Thymus (tissue), 11 donors: Measurements from ENCODE around the gene ERRFI1. TPM values are rescaled to one million over a fixed set of nuclear protein-coding genes. Genes with fewer than 3 reads are reported as not detected.
"Not testable (repeated sequence)": the region's sequence is repeated elsewhere in the genome, so short reads cannot be mapped to it uniquely, and the experiment has no call there.

Source experiments
- DNase-seq, 9 donors: peaks; one replicate each; pipeline ENCODE4 v3.0.0-alpha.2; 2013; ENCODE audit warnings: low spot score in 9 of 9, low read depth in 6 of 9, missing footprints in 1 of 9
- H3K27ac ChIP-seq, 2 donors: one replicate each; pipeline ENCODE4 v1.5.1; 2013; ENCODE audit warnings: control low read depth in 1 of 2, low read depth in 1 of 2, low read length in 1 of 2, mild to moderate bottlenecking in 1 of 2, moderate library complexity in 1 of 2
- H3K27me3 ChIP-seq, 2 donors: one replicate each; pipeline ENCODE4 v1.5.1; 2013; ENCODE audit warnings: low read length in 1 of 2; ENCODE audit not compliant: control insufficient read depth in 2 of 2, insufficient read depth in 1 of 2
- H3K36me3 ChIP-seq, 2 donors: one replicate each; pipeline ENCODE4 v1.5.1; 2013; ENCODE audit warnings: low read length in 1 of 2, mild to moderate bottlenecking in 1 of 2, moderate library complexity in 1 of 2; ENCODE audit not compliant: control insufficient read depth in 2 of 2, insufficient read depth in 2 of 2
- H3K4me1 ChIP-seq, 2 donors: one replicate each; pipeline ENCODE4 v1.5.1; 2013; ENCODE audit warnings: low read length in 2 of 2; ENCODE audit not compliant: control insufficient read depth in 2 of 2, insufficient read depth in 2 of 2
- H3K4me3 ChIP-seq, 2 donors: one replicate each; pipeline ENCODE4 v1.5.1; 2013; ENCODE audit warnings: low read length in 2 of 2, control low read depth in 1 of 2, mild to moderate bottlenecking in 1 of 2
- H3K9me3 ChIP-seq, 2 donors: one replicate each; pipeline ENCODE4 v1.5.1; 2013; ENCODE audit warnings: low read length in 1 of 2, mild to moderate bottlenecking in 1 of 2; ENCODE audit not compliant: control insufficient read depth in 2 of 2, insufficient read depth in 1 of 2
- WGBS: extraction: QIAGEN DNeasy Blood & Tissue Kit; methylation state at CpG from one replicate; pipeline ENCODE4 v1.1.7; 2013; 5-methylcytosine and 5-hydroxymethylcytosine counted together
- polyA plus RNA-seq: library from polyadenylated mRNA; stranded (reverse); fragments of 200-250 nt; gene quantifications from one replicate; pipeline ENCODE4 v1.2.3, GENCODE V29; 2013
- total RNA-seq: library from RNA; stranded (reverse); fragments of 120-200 nt; gene quantifications from one replicate; pipeline ENCODE4 v1.2.4, GENCODE V29; 2013
- donor health status: healthy.

ERRFI1 gene
- total and polyA plus RNA-seq, 2 donors = 3.5 to 75.0 TPM

DNA sequence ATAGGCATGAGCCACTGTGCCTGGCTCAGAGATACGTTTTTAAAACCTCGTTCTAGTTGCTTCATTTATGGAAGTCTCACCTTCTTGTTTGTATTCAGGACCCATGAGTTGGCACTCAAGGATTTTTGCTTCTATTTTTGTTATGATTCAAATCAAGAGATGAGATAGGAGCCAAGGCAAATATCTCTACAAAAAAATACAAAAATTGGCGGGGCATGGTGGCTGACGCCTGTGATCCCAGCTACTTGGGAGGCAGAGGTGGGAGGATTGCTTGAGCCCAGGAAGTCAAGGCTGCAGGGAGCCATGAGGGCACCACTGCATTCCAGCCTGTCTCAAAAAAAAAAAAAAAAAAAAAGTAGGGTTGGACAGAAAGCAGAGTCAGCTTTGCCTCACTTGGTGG, 36.8 kb upstream of the ERRFI1 start:
- Histone ChIP-seq H3K4me1 (no peaks in the 10 kb centered on the region), H3K36me3 (no peaks in the 10 kb centered on the region), H3K9me3 (no peaks in the 10 kb centered on the region), H3K27me3 (peaks cover 0 to 3% of the 10 kb centered on the region in 2 donors), H3K4me3 (no peak overlapping the region), H3K27ac (no peak overlapping the region)
- no peak for DNase-seq
- WGBS = 95% methylated on average over 4 of the region's 4 CpGs

DNA sequence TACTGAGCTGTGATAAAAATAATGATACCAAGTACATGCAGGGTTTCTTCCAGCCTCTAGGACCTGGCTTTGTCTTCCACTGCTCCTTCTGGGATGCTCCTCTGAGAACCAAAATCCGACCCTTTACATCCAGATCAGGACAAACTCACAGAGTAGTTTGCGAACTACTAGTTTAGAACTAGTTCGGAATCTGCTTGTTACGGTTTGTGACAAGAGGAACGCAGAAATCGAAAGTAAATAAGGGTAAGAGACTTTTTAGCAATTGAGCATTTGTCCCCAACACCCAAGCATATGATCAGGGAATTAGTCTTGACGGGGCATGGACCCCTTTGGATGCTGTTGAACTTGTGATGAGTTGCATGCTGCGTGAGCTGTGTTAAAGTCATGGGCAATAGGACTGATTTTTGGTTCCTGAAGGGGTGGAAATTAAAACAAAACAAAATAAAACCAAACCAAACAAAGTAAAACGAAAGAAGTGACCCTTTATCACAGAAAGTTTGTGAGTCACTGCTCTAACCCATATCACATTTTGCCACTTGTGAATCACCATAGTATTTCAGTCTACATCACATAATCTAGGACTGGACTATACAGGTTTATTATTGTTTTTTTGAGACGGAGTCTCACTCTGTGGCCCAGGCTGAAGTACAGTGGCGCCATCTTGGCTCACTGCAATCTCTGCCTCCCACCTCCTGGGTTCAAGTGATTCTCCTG, 35.7 kb upstream of the ERRFI1 start:
- no peaks in the 10 kb centered on the region for H3K36me3 ChIP-seq
- H3K4me3 ChIP-seq = no peak overlapping the region
- H3K27me3 ChIP-seq = peaks cover 0 to 3% of the 10 kb centered on the region in 2 donors
- no peak for DNase-seq
- H3K27ac ChIP-seq = peak overlapping the region in 1 of 2 donors; percentile 36
- H3K4me1 ChIP-seq = no peaks in the 10 kb centered on the region
- 93% methylated on average over 11 of the region's 11 CpGs for WGBS
- no peaks in the 10 kb centered on the region for H3K9me3 ChIP-seq

DNA sequence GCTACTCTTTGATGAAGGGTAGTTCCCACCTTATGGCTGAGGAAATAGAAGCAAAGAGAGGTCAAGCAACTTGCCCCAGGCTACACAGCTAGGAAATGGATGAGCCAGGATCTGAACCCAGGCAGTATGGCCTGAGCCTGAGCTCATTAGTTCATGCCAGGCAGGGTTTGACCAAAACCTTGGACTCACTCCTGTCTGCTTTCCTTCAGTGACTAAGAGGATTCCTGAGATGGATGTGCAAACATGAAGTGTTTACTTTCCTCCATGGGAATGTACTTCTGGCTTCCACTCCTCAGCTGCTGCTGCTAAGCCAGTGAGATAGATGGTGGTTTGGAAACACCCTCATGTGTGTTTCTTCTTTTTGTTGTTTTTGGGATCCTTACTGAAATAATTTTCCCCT, 35.1 kb upstream of the ERRFI1 start:
- no peak for DNase-seq
- peak overlapping the region in 1 of 2 donors; percentile 31 for H3K27ac ChIP-seq
- H3K9me3 ChIP-seq = no peaks in the 10 kb centered on the region
- H3K4me3 ChIP-seq = no peak overlapping the region
- peaks cover 0 to 3% of the 10 kb centered on the region in 2 donors for H3K27me3 ChIP-seq
- no peaks in the 10 kb centered on the region for H3K4me1 ChIP-seq
- no peaks in the 10 kb centered on the region for H3K36me3 ChIP-seq

DNA sequence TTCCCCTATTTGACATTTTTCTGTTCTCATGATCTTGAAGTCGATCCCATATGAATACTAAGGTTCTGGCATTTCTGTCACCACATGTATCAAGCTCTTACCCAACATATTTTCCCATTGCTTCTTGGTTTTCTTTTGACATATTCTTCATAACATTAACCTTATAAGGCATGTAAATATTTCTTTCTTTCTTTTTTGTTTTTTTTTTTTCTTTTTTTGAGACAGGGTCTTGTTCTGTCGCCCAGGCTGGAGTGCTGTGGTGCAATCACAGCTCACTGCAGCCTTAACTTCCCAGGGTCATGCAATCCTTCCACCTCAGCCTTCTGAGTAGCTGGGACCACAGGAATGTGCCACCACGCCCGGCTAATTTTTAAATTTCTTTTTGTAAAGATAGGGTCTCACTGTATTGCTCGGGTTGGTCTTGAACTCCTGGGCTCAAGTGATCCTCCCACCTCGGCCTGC, 33.1 kb upstream of the ERRFI1 start:
- H3K4me3 ChIP-seq = no peak overlapping the region
- H3K36me3 ChIP-seq = no peaks in the 10 kb centered on the region
- DNase-seq = no peak
- no peaks in the 10 kb centered on the region for H3K9me3 ChIP-seq
- H3K4me1 ChIP-seq = no peaks in the 10 kb centered on the region
- H3K27ac ChIP-seq = peak overlapping the region in 1 of 2 donors; percentile 59
- peaks cover 0 to 3% of the 10 kb centered on the region in 2 donors for H3K27me3 ChIP-seq
- WGBS = 95% methylated on average over 6 of the region's 6 CpGs

DNA sequence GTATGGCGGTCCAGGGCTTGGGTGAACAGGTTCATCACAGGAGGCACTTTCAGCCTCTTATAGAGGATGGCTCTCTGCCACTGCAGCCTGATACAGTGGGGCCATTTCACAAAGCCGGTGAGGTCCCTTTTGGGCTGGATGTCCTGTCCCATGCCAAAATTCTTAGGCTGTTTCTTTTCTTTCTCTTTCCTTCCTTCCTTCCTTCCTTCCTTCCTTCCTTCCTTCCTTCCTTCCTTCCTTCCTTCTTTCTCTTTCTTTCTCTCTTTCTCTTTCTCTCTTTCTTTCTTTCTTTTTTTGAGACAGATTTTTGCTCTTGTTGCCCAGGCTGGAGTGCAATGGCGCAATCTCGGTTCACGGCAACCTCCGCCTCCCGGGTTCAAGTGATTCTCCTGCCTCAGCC, 31.7 kb upstream of the ERRFI1 start:
- DNase-seq, H3K4me1 ChIP-seq, H3K36me3 ChIP-seq, H3K4me3 ChIP-seq, H3K27ac ChIP-seq, H3K27me3 ChIP-seq, H3K9me3 ChIP-seq: not testable (repeated sequence)
- WGBS = 96% methylated on average over 7 of the region's 7 CpGs

DNA sequence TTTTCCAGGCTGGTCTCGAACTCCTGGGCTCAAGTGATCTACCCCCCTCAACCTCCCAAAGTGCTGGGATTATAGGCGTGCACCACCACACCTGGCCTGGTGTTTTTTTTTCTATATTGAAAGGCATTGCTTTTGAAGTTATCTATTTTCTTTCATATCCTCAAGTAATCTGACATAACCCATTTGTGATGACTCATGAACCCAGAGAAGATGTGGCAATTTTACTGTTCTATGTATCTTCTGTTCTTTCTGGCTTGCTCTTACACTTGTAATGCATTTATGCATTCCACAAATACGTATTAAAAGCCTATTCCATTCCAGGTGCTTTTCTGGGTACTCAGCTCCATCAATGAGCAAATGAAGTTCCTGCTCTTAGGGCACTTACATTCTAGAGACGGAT, 29.9 kb upstream of the ERRFI1 start:
- Histone ChIP-seq H3K36me3 (no peaks in the 10 kb centered on the region), H3K27me3 (no peaks in the 10 kb centered on the region), H3K4me3 (no peak overlapping the region), H3K27ac (no peak overlapping the region), H3K4me1 (no peaks in the 10 kb centered on the region), H3K9me3 (no peaks in the 10 kb centered on the region)
- no peak for DNase-seq
- WGBS = 90% methylated on average over 4 of the region's 4 CpGs

DNA sequence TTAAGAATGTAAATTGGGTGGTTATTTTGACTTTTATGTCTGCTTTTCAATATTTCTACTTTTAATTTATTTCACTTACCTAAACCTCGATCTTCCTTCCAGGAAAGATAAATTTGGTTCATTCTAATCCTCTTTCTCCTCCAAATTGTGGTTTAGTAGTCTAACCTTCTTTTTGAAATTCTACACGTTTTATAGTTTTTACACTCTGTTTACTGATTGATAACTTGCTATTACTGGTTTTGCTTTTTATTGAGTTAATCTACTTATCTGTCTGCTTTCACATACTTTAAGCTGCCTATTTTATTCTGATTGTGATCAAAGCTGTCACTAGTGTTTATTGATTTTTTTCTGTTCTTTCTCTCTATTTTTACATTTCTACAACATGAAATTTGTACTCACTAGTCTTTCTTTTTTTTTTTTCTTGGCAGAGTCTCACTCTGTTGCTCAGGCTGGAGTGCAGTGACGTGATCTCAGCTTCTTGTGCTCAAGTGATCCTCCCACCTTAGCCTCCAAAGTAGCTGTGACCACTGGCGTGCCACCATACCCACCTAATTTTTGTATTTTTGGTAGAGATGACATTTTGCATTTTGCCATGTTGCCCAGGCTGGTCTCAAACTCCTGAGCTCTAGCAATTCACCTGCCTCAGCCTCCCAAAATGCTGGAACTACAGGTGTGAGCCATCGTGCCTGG, 27.9 kb upstream of the ERRFI1 start:
- Histone ChIP-seq H3K27ac (no peak overlapping the region), H3K27me3 (no peaks in the 10 kb centered on the region), H3K9me3 (peaks cover 0 to 3% of the 10 kb centered on the region in 2 donors), H3K4me1 (no peaks in the 10 kb centered on the region), H3K36me3 (no peaks in the 10 kb centered on the region), H3K4me3 (no peak overlapping the region)
- DNase-seq = no peak
- whole genome bisulfite sequencing = 85% methylated on average over 5 of the region's 5 CpGs

DNA sequence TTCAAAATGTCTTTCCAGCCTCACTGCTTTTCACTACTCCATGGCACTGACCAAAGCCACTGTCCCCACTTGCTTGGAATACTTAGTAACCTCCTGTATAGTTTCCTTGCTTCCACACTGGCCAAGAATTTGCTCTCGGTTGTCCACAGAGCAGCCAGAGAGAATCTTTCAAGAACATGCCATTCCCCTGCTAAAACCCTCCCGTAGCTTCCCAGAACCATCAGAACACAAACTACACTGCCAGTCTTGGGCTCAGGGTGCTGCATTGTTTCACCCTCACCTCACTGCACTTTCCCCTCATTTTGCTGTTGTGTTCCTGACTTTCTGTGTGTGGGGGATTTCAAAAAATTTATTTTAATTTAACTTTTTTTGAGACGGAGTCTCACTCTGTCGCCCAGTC, 25.5 kb upstream of the ERRFI1 start:
- no peak overlapping the region for H3K4me3 ChIP-seq
- no peaks in the 10 kb centered on the region for H3K4me1 ChIP-seq
- no peaks in the 10 kb centered on the region for H3K36me3 ChIP-seq
- H3K27me3 ChIP-seq = no peaks in the 10 kb centered on the region
- no peak for DNase-seq
- 99% methylated on average over 4 of the region's 4 CpGs for WGBS
- no peak overlapping the region for H3K27ac ChIP-seq
- H3K9me3 ChIP-seq = peaks cover 0 to 3% of the 10 kb centered on the region in 2 donors

DNA sequence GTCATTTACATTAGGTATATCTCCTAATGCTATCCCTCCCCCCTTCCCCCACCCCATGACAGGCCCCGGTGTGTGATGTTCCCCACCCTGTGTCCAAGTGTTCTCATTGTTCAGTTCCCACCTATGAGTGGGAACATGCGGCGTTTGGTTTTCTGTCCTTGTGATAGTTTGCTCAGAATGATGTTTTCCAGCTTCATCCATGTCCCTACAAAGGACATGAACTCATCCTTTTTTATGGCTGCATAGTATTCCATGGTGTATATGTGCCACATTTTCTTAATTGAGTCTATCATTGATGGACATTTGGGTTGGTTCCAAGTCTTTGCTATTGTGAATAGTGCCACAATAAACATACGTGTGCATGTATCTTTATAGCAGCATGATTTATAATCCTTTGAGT, 23.1 kb upstream of the ERRFI1 start:
- H3K27ac ChIP-seq, H3K27me3 ChIP-seq, H3K9me3 ChIP-seq, DNase-seq, H3K4me1 ChIP-seq, H3K4me3 ChIP-seq, H3K36me3 ChIP-seq: not testable (repeated sequence)
- WGBS = 98% methylated on average over 4 of the region's 4 CpGs
